GM19025 (cell line): ENCODE measurements around the gene BIRC2.

Experiments
- ATAC-seq: cut with Tn5 transposase; IDR thresholded peaks from one replicate; pipeline ENCODE4 v1.9.1; 2021; ENCODE audit warnings: mild to moderate bottlenecking, low read depth, moderate library complexity; ENCODE audit not compliant: unreplicated experiment

BIRC2 gene

DNA sequence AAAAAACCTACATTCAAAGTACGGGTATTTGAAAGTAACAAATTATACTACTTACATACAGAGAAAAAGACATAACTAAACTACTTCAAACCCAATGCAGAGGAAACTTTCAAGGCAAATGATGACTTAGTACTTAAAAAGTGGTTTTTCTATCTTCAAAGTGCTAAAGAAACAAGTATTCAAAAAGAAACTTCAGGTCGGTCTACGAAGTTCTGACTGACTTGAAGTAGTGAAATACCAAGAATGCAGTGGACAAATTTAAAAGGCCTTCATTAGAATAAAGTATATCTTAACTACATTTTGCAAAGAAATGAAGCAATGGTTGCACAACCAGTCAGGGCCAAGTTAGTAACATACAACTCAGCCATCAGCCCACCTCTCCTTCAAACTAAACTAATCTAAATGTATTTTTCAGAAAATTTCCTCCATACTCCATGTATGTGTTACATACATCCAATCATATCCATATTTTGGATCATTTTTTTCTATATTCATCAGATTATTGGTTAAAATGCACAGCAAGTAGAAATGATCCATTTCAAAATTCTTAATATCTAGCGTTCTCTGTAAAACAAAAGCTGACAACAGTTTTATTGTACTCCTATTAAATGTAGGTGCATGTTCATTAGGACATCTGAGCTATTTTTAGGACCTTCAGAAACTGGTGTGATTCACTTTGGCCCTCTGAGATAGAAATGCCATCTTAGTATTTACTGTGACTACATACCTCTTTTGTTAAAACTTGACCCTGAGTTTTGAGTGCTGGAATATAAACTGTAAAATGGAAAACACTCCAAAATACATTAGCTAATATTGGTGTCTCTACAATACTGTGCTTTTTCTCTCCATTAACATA, 49.9 kb downstream of the BIRC2 start:
- no peak for ATAC-seq

DNA sequence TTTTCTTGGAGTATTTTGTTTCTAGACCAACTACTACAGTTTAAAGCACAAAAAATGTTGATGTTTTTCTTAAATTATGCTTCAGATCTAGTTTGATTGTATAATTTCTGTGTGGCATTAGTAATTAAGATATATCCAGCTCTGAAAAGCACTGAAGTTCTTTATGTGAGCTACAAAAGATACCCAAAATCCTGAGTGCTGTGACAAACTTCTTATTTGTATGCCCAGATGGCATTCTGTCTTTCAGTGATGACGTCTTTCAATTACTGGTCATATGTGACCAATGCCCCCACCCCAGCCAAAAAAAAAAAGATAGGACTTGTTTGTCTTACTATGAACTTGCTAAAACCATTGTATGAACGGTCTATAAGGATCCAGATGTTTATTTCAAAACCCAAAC, 51.3 kb downstream of the BIRC2 start:
- no peak for ATAC-seq

DNA sequence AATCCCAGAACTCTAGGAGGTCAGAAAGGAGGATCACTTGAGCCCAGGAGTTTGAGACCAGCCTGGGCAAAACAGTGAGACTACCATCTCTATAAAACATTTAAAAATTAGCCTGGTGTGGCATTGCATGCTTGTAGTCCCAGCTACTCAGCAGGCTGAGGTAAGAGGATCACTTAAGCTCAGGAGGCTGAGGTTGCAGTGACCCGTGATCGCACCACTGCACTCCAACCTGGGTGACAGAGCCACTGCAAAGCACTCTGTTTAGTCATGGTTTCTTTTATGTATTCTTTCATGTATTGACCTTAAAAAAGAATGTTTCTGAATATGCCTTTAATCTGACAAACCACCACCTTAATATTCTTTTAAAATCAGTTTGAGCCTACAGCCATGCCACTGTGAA, 52.2 kb downstream of the BIRC2 start:
- ATAC-seq: no peak

DNA sequence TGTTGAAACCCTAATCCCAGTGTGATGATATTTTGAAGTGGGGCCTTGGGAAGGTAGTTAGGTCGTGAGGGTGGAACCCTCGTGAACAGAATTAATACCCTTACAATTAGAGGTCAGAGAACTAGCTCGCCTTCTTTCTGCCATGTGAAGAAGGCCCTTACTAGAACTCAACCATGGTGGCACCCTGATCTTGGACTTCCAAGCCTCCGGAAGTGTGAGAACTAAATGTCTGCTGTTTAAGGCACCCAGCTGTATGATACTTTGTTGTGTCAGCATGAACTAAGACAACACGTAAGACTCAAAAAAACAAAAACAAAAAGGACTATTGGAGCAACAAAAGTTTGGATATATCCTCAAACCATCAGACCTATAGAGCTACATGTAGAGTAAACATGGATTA, 53.6 kb downstream of the BIRC2 start:
- ATAC-seq: no peak

DNA sequence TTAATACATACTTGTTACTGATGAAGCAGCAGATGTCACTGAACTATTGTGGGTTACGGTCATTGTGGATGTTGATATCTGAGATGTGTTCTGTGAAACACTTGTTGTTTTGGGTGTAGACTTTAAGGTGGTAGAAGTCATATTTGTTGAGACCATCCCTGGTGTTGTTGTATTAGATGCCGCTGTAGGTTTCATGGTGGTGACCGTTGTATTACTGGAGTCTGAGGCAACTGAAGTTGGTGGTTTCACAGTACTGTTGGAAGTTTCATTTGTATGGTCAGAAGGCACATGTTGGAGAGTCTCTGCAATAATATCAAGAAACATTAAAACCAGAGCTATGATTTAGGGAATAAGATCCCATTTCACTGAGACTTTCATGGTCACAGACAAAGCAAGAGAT, 54.9 kb downstream of the BIRC2 start:
- ATAC-seq: no peak

DNA sequence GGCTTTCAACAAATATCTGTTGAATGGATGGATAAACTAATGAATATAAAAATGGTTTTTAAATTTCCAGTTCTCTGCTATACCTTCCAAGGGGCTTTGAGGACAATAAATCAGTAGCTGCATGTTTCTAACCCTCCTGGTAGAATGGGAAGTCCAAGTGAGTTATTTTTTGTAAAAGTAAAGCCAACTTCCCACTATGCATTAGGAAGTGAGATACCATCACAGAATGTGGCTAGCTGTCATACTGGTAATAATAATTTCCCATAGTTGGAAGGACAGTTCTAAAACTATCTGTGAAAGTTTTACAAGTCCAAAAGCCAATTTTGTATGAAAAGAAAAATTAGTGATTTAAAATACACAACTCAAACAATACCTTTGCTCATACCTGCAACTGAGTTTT, 55.5 kb downstream of the BIRC2 start:
- no peak for ATAC-seq

DNA sequence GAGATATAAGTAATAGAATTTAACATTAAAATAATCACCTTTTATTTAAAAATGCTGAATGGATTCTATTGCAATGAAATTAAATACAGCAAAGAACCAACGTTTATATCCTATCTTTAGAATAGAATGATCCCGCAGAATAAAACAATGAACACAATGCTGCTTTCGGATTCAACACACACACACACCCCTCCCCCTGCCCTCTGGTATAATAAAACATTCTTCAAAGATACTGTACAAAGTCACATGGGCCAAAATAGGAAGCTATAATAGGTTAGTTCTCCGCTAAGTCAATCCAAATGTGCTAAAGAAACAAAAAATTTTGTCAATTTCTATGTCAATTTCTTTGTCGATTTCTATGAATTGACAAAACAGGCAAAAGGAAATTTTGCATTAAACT, 58.5 kb downstream of the BIRC2 start:
- ATAC-seq: no peak

DNA sequence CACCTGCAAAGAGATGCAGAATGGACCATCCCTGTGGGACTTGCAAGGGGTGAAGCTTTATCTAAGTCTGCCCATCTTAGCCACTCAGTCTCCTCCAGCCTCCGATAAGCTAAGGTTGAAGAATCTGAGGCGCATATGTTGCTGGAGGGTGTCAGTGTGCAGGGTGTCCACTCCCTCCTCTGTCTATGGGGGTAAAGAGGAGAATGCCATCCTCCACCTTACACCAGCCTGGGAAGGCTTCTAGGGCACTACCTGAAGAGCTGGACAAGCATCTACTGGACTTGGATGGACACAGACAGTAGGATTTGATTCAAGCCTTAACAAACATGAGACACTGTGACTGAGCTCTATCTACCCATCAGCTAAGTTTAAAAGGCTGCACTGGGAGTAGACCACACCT, 59.1 kb downstream of the BIRC2 start:
- no peak for ATAC-seq

DNA sequence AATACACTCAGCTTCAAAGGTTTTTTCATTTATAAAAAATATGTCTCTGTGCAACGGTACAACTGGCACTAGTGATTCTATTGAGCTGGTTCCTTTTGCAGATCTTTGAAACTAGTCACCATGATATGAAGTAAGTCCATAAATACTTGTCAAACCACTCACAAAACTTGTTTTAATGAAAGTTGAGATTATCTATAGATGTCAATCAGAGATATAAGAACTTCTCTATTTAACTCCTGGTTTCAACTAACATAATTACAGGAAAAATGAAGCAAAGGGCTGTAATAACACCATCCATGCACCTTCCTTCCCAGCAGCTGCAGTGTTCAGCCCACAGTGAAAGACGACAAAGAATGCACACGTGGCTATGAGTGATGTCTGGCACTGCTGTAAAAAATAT, 60.9 kb downstream of the BIRC2 start:
- no peak for ATAC-seq

DNA sequence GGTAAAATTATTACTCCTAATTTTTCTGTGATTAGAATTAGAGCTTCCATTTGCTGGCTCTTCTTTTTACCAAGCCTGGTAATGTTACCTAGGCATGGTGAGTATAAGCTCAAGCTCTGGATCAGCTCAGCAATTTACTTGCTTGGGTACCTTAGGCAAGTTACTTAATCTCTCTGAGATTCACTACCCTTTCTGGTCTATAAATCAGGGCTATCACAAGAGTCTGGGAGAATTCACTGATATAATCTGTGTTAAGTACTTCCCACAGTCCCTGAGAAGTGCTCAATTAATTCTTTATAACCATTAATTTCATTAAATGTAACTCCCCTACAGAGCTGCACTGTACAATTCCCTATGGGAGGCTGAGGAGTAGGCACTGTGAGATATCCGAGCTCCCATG, 61.3 kb downstream of the BIRC2 start:
- no peak for ATAC-seq

DNA sequence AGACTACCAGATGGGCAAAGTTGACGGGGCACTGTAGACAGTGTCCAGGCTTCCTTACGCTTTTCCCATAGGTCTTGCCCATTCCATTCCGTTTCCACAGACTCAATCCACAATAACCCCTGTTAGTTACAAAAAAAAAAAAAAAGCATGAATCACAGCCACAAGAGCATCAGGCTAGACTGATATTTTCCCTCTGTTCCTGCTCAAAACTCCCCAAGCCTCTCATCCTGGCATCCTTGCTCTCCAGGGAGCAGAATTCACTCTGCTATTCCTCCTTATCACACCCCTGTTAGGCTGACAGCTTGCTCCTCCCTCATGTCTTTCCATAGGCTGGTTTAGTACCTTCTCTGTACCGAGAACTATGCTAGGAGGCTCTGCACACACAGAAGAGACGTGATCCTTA, 63.4 kb downstream of the BIRC2 start:
- ATAC-seq: no peak

DNA sequence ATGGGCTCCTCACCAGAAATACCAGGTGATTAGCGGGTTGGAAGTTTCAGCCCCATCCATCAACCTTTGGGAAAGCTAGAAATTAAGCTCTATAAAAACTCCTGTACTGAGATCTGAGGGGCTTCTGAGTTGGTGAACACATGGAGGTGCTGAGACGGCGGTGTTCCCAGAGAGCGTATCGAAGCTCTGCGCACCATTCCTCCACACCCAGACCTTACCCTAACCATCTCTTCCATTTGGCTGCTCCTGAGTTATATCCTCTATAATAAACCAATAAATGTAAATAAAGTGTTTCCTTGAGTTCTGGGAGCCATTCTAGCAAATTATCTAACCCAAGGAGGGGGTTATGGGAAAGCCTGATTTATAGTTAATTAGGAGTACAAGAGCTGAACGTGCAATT, 64.1 kb downstream of the BIRC2 start:
- no peak for ATAC-seq

DNA sequence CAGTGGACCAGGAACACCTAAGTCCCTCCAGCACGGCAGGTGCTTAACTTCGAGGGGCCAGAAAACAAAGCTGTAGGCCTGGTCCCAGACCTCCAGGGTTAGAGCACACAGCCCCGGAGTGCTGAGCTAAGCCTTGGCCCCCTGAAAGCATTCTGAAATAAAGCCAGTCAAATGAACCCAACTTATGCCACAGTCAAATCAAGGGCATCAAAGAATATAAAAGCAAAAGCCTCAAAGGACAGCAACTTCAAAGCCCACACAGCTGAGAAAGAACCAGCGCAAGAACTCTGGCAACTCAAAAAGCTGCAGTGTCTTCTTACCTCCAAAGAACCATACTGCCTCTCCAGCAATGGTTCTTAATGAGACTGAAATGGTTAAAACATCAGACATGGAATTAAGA, 66.5 kb downstream of the BIRC2 start:
- ATAC-seq: no peak

DNA sequence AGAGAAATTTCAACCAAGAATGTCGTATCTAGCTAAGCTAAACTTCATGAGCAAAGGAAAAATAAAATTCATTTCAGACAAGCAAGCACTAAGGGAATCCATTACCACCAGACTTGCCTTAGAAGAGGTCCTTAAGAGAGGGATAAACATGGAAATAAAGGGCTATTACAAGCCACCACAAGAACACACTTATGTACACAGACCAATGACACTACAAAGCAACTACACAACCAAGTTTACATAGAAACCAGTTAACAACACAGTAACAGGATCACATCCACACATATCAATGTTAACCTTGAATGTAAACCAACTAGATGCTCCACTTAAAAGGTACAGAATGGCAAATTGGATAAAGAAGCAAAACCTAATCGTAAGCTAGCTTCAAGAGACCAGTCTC, 67.5 kb downstream of the BIRC2 start:
- no peak for ATAC-seq

DNA sequence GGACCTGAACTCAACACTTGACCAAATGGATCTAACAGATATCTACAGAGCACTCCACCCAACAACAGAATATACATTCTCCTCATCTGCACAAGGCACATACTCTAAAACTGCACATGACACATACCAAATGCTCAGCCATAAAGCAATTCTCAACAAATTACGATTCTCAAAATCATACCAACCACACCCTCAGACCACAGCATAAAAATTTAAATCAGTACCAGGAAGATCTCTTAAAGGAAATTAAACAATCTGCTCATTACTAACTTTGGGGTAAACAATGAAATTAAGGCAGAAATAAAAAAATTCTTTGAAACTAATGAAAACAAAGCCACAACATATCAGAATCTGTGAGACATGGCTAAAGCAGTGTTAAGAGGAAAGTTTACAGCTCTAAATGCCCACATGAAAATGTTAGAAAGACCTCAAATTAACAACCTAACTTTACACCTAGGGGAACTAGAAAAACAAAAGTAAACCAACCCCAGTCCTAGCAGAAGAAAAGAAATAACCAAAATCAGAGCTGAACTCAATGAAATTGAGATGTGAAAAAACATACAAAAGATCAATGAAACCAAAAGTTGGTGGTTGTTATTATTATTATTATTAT, 68.4 kb downstream of the BIRC2 start:
- ATAC-seq: no peak

DNA sequence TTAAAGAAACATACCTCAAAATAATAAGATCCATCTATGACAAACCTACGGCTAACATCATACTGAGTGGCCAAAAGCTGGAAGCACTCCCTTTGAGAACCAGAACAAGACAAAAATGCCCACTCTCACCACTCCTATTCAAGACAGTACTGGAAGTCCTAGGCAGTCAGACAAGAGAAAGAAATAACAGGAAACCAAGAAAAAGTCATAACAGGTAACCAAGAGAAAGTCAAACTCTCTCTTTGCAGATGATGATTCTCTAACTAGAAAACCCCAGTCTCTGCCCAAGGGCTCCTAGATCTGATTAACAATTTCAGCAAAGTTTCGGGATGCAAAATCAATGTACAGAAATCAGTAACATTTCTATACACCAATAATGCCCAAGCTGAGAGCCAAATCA, 70.0 kb downstream of the BIRC2 start:
- no peak for ATAC-seq

DNA sequence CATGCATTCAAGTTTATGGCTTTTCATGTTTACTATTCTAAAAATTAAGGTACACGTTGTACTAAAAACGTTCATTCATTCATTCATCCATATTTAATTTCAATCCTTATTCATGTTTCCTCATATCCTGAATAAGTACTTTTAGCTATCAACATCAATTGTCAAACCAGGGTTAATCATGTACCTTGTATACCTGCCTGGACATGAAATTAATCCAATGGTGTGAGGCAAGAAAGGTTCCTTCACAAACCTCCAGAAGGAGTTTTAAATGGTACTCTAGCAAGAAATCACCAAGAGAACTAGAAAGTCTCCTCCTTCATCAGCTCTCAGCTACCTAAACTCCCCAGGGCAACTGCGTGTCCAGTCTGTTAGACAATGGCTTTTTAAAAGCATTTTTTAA, 72.2 kb downstream of the BIRC2 start:
- ATAC-seq: no peak

DNA sequence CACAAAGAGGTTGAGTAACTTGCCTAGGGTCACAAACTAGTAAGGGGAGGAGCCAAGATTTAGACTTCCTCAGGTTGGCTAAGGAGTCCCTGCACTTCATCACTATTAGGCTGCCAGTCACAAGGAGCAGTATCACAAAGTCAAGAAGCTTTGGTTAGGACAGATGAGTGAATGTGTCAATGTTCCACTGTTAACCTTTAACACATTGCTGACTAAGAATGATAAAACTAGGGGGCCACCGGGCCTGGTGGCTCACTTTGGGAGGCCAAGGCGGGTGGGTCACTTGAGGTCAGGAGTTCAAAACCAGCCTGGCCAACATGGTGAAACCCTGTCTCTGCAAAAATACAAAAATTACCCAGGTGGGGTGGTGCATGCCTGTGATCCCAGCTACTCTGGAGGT, 73.5 kb downstream of the BIRC2 start:
- peak; percentile 88 for ATAC-seq

DNA sequence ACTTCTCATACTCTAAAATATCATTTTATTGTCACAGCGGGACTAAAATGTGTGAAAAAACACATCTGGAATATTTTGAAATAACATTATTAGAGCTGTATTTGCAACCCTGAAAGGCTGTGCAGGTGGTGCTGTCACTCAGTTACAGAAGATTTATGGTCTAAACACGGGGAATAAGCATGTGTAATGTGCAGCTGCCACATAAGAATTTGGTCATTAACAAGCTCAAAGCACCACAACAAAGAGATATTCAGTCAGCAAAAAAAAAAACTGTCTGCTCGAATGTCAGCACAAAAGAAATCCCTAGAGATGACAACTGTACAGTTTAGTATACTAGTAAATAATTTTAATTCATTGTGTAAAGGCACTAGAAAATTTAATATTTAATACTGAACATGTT, 74.2 kb downstream of the BIRC2 start:
- no peak for ATAC-seq

DNA sequence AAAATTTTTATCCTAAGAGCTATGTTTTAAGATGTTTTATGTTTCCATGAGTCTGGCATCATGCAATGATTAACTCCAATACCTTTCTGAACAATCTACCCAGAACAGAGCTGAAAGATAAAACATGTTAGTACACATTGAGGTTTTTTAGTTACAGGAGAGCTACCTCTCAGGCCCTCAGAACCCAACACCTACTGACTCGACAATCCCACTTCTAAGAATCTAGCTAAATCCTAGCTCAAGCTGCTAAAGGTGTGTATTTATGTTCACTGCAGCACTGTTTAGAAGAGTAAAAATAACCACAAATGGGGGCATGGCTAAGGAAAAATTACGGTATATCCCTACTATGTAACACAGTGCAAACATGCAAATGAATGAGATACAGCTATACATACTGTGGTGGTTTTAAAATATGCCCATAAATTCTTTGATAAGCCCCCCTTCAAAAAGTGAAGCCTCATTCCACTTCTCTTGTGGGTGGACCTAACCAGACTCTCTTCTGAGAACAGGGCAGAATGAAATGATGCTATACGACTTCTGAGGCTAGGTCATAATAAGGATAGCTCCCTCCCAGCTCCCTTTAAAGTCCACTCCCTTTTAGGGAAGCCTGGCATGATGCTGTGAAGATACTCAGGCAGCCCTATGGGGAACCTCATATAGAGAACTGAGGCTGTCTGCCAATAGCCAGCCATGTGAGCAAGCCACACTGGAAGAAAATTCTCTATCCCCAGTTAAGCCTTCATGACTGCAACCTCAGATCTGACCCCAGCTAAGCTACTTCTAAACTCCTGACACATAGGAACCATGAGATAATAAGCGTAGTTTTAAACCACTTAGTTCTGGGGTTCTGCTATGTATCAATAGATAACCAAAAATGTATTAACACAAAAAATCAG, 76.1 kb downstream of the BIRC2 start:
- no peak for ATAC-seq

DNA sequence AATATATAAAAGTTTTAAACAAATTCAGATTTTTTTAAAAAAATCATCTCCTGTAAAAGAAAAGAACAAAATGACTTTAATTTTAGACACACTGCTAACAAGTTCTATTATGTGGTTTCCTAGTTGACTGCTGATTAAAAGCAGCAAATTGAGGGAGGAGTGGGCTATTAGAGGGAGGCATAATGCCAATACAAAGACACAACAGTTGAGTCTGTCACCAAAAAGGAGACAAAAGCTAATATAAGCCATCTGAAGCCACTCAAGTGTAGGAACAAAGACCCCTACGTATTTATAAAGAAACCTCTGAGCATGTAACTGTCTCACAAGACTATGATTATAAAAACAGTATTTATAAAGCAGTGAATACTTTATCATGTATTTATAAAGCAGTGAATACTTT, 76.9 kb downstream of the BIRC2 start:
- no peak for ATAC-seq
